T-helper 17 cell (primary cell): ENCODE results near the gene TRIM37. TPM values are rescaled to one million over a fixed set of nuclear protein-coding genes. Genes with fewer than 3 reads are reported as not detected.

Experiments
- ATAC-seq: fragments of 150-1000 bp; cut with Tn5 transposase; 2 replicates; pipeline ENCODE4 v1.10.0; 2021; ENCODE audit warnings: mild to moderate bottlenecking, moderate library complexity
- DNase-seq, 3 donors: peaks; one replicate each; pipeline versions ENCODE4 v3.0.0 to v3.0.0-alpha.2; 2020 to 2021
- H3K9me3 ChIP-seq: one replicate; pipeline ENCODE4 v1.7.0; 2013; ENCODE audit warnings: low read length, mild to moderate bottlenecking; ENCODE audit not compliant: control insufficient read depth, poor library complexity, severe bottlenecking
- H3K27ac Mint-ChIP-seq: one replicate; pipeline ENCODE4 v1.8.0; 2022; ENCODE audit warnings: mild to moderate bottlenecking, moderate library complexity, mixed read lengths
- H3K27me3 Mint-ChIP-seq: one replicate; pipeline ENCODE4 v1.8.0; 2022; ENCODE audit warnings: mixed read lengths
- H3K36me3 Mint-ChIP-seq: one replicate; pipeline ENCODE4 v1.8.0; 2022; ENCODE audit warnings: low read depth, mixed read lengths
- H3K4me1 Mint-ChIP-seq: one replicate; pipeline ENCODE4 v1.8.0; 2022; ENCODE audit warnings: mild to moderate bottlenecking, mixed read lengths
- H3K4me3 Mint-ChIP-seq: one replicate; pipeline ENCODE4 v1.8.0; 2022; ENCODE audit warnings: mild to moderate bottlenecking, moderate library complexity, mixed read lengths
- total RNA-seq, 4 donors: library from RNA in 2 of 4; stranded (reverse) in 2 of 4; gene quantifications; one replicate each; pipeline ENCODE4 v1.2.3 and lab custom pipeline; 2022 to 2026

Gene TRIM37
- total RNA-seq, 2 donors from 2014 or later = 24.1 to 26.1 TPM

DNA sequence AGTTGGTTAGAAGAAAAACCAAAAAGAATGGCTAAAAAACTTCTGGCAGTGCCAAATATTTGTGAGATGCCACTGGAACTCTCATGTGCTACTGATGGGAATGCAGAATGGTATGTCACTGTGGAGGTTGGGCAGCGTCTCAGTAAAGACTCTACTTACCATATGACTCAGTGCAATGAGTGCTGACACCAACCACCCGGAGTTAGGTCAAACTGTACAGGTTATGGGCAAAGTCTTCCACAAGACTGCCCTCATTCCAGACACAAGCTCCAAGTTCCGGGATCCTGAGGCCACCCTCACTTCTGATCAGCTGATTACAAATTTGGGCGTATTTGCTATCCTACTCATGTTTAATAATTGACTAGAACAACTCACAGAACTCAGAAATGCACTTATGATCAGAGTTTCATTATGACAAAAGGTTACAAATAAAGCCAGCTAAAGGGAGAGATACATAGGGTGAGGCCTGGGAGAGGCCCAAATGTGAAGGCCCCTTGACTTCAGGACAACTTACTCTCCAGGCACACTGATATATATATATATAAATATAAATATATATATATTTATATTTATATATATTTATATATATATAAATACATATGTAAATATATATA lies 114.9 kb downstream of the TRIM37 start:
- Mint-ChIP-seq H3K4me3 (no peak overlapping the region), H3K27me3 (no peaks in the 10 kb centered on the region), H3K4me1 (peaks cover 8% of the 10 kb centered on the region), H3K27ac (no peak overlapping the region), H3K36me3 (peaks cover 4% of the 10 kb centered on the region)
- no peak for DNase-seq
- no peaks in the 10 kb centered on the region for H3K9me3 ChIP-seq
- ATAC-seq = no peak

DNA sequence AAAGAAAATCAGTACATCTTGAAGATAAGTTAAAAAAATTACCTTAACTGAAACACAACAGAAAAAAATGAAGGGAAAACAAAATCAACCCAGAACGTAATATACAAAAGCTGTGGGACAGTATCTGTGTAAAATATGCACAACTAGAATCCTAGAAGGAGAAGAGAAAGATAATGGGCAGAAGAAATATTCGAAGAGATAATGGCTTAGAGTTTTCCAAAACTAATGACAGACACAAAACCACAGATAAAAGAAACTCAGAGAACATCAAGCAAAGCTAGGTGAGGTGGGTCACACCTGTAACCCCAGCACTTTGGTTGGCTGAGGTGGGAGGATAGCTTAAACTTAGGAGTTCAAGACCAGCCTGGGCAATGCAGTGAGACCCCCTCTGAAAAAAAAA lies 117.1 kb downstream of the TRIM37 start:
- ATAC-seq (no peak), DNase-seq (no peak)
- H3K9me3 ChIP-seq = no peaks in the 10 kb centered on the region
- peaks cover 8% of the 10 kb centered on the region for H3K4me1 Mint-ChIP-seq
- H3K27ac Mint-ChIP-seq = peak overlapping the region; percentile 83
- no peaks in the 10 kb centered on the region for H3K27me3 Mint-ChIP-seq
- no peak overlapping the region for H3K4me3 Mint-ChIP-seq
- peaks cover 4% of the 10 kb centered on the region for H3K36me3 Mint-ChIP-seq

DNA sequence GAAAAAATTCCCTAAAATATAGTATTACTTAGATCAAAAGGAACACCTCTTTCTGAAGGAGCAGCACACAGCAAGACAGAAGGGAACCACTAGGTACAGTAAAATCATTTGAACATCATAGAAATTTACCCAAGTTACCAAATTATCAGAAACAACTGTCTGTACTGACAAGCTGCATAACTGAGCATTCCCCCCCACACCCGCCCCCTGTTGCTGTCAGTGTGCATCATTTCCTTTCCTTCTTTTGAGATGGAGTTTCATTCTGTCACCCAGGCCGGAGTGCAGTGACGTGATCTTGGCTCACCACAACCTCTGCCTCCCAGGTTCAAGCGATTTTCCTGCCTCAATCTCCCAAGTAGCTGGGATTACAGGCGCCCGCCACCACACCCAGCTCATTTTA lies 120.7 kb downstream of the TRIM37 start:
- ATAC-seq (no peak), DNase-seq (no peak)
- no peak overlapping the region for H3K27ac Mint-ChIP-seq
- no peaks in the 10 kb centered on the region for H3K9me3 ChIP-seq
- no peaks in the 10 kb centered on the region for H3K36me3 Mint-ChIP-seq
- H3K4me1 Mint-ChIP-seq = peaks cover 4% of the 10 kb centered on the region
- no peaks in the 10 kb centered on the region for H3K27me3 Mint-ChIP-seq
- no peak overlapping the region for H3K4me3 Mint-ChIP-seq

DNA sequence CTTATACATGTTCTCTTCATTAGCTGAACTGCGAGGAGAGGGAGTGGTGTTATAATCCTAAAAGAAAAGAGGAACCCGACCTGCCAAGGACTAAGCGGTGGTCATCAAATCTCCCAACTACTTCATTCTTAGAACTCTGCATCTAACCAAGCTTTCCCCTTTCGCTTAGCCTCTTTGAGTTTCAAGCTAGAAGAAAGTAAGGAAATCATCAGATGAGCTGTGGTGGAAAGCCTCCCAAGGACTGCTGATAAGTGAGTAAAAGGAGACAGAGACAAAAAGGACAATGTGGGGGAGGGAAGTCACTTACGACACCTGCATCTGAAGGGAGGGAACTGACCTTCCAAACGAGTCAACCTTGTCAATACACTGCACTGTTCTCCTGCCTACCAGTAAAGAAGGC lies 121.3 kb downstream of the TRIM37 start:
- no peaks in the 10 kb centered on the region for H3K36me3 Mint-ChIP-seq
- DNase-seq (no peak), ATAC-seq (no peak)
- no peak overlapping the region for H3K4me3 Mint-ChIP-seq
- no peak overlapping the region for H3K27ac Mint-ChIP-seq
- peaks cover 4% of the 10 kb centered on the region for H3K4me1 Mint-ChIP-seq
- no peaks in the 10 kb centered on the region for H3K27me3 Mint-ChIP-seq
- H3K9me3 ChIP-seq = no peaks in the 10 kb centered on the region

DNA sequence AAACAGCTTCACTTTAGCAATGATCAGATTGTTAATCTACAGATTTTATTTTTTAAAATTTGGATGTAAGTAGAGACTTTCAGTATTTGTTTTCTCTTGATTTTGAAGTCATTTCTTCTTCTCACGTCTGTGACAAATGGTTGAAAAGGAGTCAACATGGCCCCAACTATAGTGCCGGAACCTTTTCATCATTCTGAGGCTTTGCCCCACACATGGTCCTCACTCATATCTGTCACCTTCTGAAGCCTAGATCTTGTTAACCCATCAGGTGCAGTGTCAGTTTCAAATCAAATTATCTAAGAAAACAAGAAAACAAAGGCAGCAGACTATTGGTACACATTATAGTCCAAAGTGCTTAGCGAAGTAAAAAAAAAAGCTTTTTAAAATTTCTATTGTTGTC lies 124.1 kb downstream of the TRIM37 start:
- DNase-seq = no peak
- no peak for ATAC-seq
- H3K4me1 Mint-ChIP-seq = no peaks in the 10 kb centered on the region
- H3K4me3 Mint-ChIP-seq = no peak overlapping the region
- no peak overlapping the region for H3K27ac Mint-ChIP-seq
- H3K27me3 Mint-ChIP-seq = no peaks in the 10 kb centered on the region
- peaks cover 2% of the 10 kb centered on the region for H3K36me3 Mint-ChIP-seq
- no peaks in the 10 kb centered on the region for H3K9me3 ChIP-seq

DNA sequence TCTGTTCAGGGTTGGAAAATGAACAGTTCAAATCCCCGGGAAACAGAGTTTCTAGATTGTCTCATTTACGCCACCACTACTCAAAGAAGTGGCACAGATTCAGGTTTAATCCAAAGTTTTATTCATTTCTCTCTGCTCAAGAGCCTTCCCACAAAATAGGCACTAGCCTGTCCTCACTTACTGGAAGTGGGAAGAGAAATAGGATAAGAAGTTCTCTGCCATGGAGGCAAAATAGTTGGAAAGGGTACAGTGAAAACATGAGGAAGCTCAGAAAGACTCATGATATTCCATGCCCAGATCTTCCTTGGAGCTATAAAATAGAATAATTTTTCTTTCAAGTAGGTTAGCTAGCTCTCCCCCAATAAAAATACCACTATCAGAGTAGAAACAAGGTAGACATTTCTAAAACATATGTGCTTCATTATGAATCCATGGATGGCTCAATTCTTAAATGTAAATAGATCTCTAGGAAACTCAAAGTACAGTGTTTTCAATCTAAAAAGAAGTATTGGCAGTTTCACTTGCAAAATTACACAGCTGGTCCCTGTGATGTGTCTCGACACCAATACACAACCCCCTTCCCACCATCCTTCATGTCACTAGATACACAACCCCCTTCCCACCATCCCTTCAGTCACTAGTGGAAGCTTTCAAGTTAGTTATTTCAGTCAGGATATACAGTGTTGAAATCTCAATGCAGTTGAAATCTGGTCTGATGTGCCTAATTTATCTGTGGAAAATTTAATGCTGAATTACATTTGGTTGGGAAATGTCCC lies 125.8 kb downstream of the TRIM37 start:
- Mint-ChIP-seq H3K36me3 (peaks cover 2% of the 10 kb centered on the region), H3K27ac (no peak overlapping the region)

DNA sequence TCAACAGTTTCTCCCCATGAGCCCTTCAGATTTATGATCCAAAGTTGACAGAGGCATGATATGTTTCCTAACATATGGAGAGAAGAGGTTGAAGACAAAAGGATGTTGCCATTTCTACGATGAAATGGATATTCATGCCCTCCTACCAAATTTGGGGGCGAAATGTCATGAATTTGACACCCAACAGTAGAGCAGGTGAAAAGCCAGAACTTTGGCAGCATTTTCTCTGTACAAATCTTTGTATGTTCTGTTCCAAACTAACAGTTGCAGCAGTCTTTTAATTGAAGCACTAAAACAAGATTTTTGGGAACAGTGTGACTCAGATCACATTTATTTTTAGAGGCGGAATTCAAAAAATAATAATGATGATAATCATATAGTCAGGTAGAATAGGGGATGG lies 130.1 kb downstream of the TRIM37 start:
- DNase-seq = no peak
- Mint-ChIP-seq H3K4me1 (peaks cover 3% of the 10 kb centered on the region), H3K36me3 (peaks cover 2% of the 10 kb centered on the region), H3K27ac (no peak overlapping the region), H3K4me3 (no peak overlapping the region), H3K27me3 (no peaks in the 10 kb centered on the region)
- H3K9me3 ChIP-seq = no peaks in the 10 kb centered on the region
- no peak for ATAC-seq

More for the DNA sequence above, 125.8 kb downstream of the TRIM37 start:
- ATAC-seq (no peak), DNase-seq (no peak)
- Mint-ChIP-seq H3K4me1 (peaks cover under 1% of the 10 kb centered on the region), H3K4me3 (no peak overlapping the region), H3K27me3 (no peaks in the 10 kb centered on the region)
- no peaks in the 10 kb centered on the region for H3K9me3 ChIP-seq

DNA sequence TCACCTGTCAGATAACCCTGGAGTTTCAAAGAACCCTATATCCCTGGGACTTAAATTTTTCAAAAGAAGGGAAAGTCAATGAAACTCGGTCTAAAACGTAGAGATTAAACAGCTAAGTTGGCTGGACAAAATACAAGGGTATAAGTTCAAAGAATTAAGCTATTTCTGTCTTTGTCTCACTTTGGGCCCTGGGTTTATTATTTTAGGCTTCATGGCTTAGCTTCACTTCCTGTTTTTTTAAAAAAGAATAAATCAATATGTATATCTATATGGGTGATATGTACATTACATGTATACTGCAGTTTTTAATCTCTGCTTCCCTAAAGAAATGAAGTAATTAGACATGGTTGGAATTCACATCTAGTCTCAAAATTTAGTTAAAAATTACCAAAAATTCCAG lies 132.3 kb downstream of the TRIM37 start:
- Mint-ChIP-seq H3K27ac (no peak overlapping the region), H3K4me1 (peaks cover 6% of the 10 kb centered on the region), H3K27me3 (no peaks in the 10 kb centered on the region), H3K36me3 (peaks cover 3% of the 10 kb centered on the region), H3K4me3 (no peak overlapping the region)
- ATAC-seq (no peak), DNase-seq (no peak)
- H3K9me3 ChIP-seq = no peaks in the 10 kb centered on the region

DNA sequence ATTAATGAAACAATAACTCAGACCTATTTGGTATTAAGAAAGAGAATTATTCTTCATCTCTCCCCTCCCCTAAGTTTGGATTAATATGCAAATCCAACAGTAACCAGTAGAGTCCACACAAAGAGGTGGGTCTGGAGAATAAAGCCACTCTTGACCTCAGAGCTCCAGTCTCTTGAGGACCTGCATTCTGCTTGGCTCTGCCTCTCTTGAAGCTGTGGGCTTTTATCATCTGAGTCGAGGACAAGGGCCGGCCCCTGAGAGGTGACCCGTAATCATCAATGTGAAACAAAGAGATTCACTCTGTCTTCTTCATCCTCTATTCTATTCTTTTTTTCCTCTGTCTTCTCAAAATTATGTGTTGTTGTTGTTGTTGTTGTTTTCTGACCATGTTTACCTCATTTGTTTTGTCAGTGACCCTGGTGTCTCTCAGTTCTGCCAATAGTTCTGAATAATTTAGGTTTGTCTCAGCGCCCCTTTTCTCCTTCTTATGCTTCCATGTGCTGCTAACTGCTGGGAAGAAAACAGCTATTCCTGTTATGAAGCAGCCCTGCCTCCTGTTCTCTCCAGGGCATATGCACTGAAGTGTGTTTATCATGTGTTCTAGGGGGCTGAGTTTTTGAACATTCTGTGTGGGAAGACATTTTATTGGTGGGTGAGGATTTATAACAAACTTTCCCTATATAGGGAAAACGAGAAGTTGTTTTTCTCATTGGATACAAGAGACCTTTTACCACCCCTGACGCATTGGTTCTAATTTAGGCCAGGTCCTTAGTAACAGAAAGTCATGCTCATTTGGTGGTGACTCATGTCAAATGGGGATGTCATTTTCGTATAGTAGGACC lies 135.8 kb downstream of the TRIM37 start:
- H3K27me3 Mint-ChIP-seq = no peaks in the 10 kb centered on the region
- H3K27ac Mint-ChIP-seq = no peak overlapping the region
- H3K9me3 ChIP-seq = no peaks in the 10 kb centered on the region
- peaks cover 12% of the 10 kb centered on the region for H3K4me1 Mint-ChIP-seq
- DNase-seq (no peak), ATAC-seq (no peak)
- H3K4me3 Mint-ChIP-seq = no peak overlapping the region
- peaks cover 3% of the 10 kb centered on the region for H3K36me3 Mint-ChIP-seq

DNA sequence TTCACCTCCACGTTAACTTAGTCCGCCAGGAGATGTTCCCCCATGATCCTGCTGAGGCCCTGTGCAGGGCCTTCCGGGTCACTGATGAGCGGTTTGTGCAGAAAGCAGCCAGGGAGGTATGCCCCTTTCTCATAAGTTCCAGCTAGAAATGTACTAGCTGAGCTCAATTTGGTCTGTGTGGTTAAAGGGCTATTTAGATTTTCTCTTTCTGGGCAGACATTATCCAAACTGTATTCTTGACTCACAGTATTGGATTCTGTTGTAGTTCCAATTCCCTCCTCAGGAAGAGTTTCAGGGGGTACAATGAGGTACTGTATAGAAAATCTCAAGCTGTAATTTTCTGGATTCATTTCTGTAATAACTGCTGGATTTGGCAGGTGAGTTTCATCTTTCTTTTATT lies 137.1 kb downstream of the TRIM37 start:
- no peak overlapping the region for H3K4me3 Mint-ChIP-seq
- H3K27ac Mint-ChIP-seq = no peak overlapping the region
- H3K4me1 Mint-ChIP-seq = peaks cover 10% of the 10 kb centered on the region
- peaks cover 3% of the 10 kb centered on the region for H3K36me3 Mint-ChIP-seq
- H3K27me3 Mint-ChIP-seq = no peaks in the 10 kb centered on the region
- DNase-seq = no peak
- H3K9me3 ChIP-seq = no peaks in the 10 kb centered on the region
- ATAC-seq = no peak

DNA sequence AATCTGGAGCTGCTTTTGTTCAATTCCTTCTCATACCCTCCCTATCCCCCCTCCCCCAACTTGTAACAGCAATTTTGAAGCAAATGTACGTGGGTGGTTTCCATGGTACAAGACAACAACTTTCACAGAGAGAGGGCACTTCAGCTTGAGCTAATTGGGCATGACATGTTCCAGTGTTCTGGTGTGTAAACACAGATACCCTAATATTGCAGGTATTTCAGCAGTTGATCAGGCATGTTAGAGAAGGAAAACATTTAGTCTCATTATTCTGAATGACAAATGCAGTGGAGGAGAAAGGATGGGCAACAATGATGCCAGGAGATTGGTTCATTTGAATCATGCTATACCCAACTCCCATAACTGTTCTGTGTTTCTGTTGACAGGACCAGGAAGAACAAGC lies 137.5 kb downstream of the TRIM37 start:
- H3K9me3 ChIP-seq = no peaks in the 10 kb centered on the region
- peaks cover 3% of the 10 kb centered on the region for H3K36me3 Mint-ChIP-seq
- no peak overlapping the region for H3K27ac Mint-ChIP-seq
- H3K27me3 Mint-ChIP-seq = no peaks in the 10 kb centered on the region
- H3K4me1 Mint-ChIP-seq = peaks cover 10% of the 10 kb centered on the region
- DNase-seq (no peak), ATAC-seq (peak; percentile 45)
- H3K4me3 Mint-ChIP-seq = peak overlapping the region; percentile 36

DNA sequence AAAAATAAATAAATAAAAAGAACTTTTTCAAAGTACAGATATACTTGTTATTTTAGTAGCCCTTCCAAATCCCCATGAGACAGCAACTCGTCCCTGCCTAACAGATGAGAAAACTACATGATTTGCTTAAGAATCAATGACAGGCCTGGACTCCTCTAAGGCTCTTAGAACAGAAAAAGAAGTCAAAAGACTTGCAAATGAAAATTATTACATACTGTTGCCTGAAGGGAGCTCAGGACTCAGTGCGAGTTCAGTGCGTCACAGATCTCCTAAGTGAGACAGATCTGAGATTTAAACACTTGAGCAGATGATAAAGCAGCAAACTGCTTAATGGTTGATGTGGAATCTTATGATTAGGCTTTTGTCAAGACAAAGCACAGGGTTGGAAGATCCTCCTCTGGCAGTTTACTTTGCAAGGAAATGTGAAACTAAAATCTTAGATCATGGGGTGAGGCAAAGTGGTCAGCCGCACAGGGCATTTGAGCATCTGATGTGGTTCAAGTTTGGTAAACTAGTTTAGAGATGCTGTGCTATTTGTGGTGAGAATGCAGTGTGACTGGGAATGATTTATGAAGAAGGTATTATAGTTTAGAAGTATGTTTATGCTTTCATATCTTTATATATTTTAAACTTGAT lies 138.1 kb downstream of the TRIM37 start:
- DNase-seq (no peak), ATAC-seq (peak; percentile 71)
- H3K27ac Mint-ChIP-seq = no peak overlapping the region

DNA sequence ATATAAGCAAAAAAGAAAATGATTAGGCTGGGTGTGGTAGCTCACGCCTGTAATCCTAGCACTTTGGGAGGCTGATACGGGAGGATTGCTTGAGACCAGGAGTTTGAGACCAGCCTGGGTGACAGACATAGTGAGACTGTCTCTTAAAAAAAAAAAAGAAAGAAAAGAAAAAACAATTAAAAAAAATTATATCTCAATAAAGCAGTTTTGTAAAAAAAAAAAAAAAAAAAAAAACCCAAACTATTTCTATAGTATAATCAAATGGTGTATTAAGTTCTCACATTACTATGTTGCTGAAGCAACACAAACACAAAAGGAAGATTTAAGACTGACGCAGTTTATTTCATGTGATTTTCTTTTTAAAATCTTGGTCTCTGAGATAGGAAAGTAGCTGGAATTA lies 140.5 kb downstream of the TRIM37 start:
- DNase-seq (no peak), ATAC-seq (no peak)
- no peak overlapping the region for H3K27ac Mint-ChIP-seq
- H3K9me3 ChIP-seq = no peaks in the 10 kb centered on the region
- H3K4me1 Mint-ChIP-seq = peaks cover 10% of the 10 kb centered on the region
- no peaks in the 10 kb centered on the region for H3K27me3 Mint-ChIP-seq
- H3K36me3 Mint-ChIP-seq = peaks cover 3% of the 10 kb centered on the region
- no peak overlapping the region for H3K4me3 Mint-ChIP-seq

More for the DNA sequence above, 138.1 kb downstream of the TRIM37 start:
- no peaks in the 10 kb centered on the region for H3K9me3 ChIP-seq
- Mint-ChIP-seq H3K36me3 (peaks cover 3% of the 10 kb centered on the region), H3K27me3 (no peaks in the 10 kb centered on the region), H3K4me3 (peak overlapping the region; percentile 36), H3K4me1 (peaks cover 10% of the 10 kb centered on the region)
